ENCODE data around the gene DHRS12.

DHRS12 gene

GRCh38 chr13:51729866-51730553, 74.0 kb downstream of the DHRS12 start:
- Mint-ChIP-seq H3K27me3 (no peaks in the 10 kb centered on the region), H3K9me3 (no peaks in the 10 kb centered on the region), H3K36me3 (ENCODE audit: insufficient read depth) (peaks cover 3% of the 10 kb centered on the region), H3K4me3 (no peak overlapping the region), H3K27ac (ENCODE audit: low read depth) (no peak overlapping the region), H3K4me1 (no peaks in the 10 kb centered on the region)
- DNase-seq (ENCODE audit: low spot score in 2 of 2) (no peak), ATAC-seq (replicated peaks; ENCODE audit: extremely low read depth, poor library complexity, severe bottlenecking) (no peak)

GRCh38 chr13:51728972-51729371, 75.0 kb downstream of the DHRS12 start:
- H3K36me3 Mint-ChIP-seq (ENCODE audit: insufficient read depth) = peaks cover 3% of the 10 kb centered on the region
- H3K4me1 Mint-ChIP-seq = no peaks in the 10 kb centered on the region
- no peak overlapping the region for H3K4me3 Mint-ChIP-seq
- DNase-seq (ENCODE audit: low spot score in 2 of 2) (no peak), ATAC-seq (replicated peaks; ENCODE audit: extremely low read depth, poor library complexity, severe bottlenecking) (no peak)
- H3K27ac Mint-ChIP-seq (ENCODE audit: low read depth) = no peak overlapping the region
- H3K27me3 Mint-ChIP-seq = no peaks in the 10 kb centered on the region
- H3K9me3 Mint-ChIP-seq = no peaks in the 10 kb centered on the region

- Mint-ChIP-seq H3K36me3 (ENCODE audit: insufficient read depth) (peaks cover 3% of the 10 kb centered on the region), H3K27ac (ENCODE audit: low read depth) (no peak overlapping the region), H3K27me3 (no peaks in the 10 kb centered on the region), H3K4me1 (no peaks in the 10 kb centered on the region), H3K9me3 (no peaks in the 10 kb centered on the region), H3K4me3 (no peak overlapping the region)
- DNase-seq (ENCODE audit: low spot score in 2 of 2) (no peak), ATAC-seq (replicated peaks; ENCODE audit: extremely low read depth, poor library complexity, severe bottlenecking) (no peak)
These were observed 75.7 kb downstream of the DHRS12 start for GRCh38 chr13:51728275-51728673.

- Mint-ChIP-seq H3K36me3 (ENCODE audit: insufficient read depth) (peaks cover 3% of the 10 kb centered on the region), H3K4me1 (no peaks in the 10 kb centered on the region), H3K27ac (ENCODE audit: low read depth) (no peak overlapping the region), H3K4me3 (no peak overlapping the region), H3K9me3 (no peaks in the 10 kb centered on the region), H3K27me3 (no peaks in the 10 kb centered on the region)
- DNase-seq (ENCODE audit: low spot score in 2 of 2) = no peak
- no peak for ATAC-seq (replicated peaks; ENCODE audit: extremely low read depth, poor library complexity, severe bottlenecking)
These were observed 76.2 kb downstream of the DHRS12 start for GRCh38 chr13:51727634-51728274.

- Mint-ChIP-seq H3K27ac (ENCODE audit: low read depth) (no peak overlapping the region), H3K36me3 (ENCODE audit: insufficient read depth) (peaks cover 4% of the 10 kb centered on the region), H3K9me3 (no peaks in the 10 kb centered on the region), H3K27me3 (no peaks in the 10 kb centered on the region), H3K4me3 (no peak overlapping the region), H3K4me1 (no peaks in the 10 kb centered on the region)
- DNase-seq (ENCODE audit: low spot score in 2 of 2) (no peak), ATAC-seq (replicated peaks; ENCODE audit: extremely low read depth, poor library complexity, severe bottlenecking) (no peak)
These were observed 77.3 kb downstream of the DHRS12 start for GRCh38 chr13:51726446-51727193.

- ATAC-seq (replicated peaks; ENCODE audit: extremely low read depth, poor library complexity, severe bottlenecking) = no peak
- peaks cover 4% of the 10 kb centered on the region for H3K36me3 Mint-ChIP-seq (ENCODE audit: insufficient read depth)
- H3K27ac Mint-ChIP-seq (ENCODE audit: low read depth) = no peak overlapping the region
- no peak overlapping the region for H3K4me3 Mint-ChIP-seq
- H3K4me1 Mint-ChIP-seq = no peaks in the 10 kb centered on the region
- H3K9me3 Mint-ChIP-seq = no peaks in the 10 kb centered on the region
- H3K27me3 Mint-ChIP-seq = no peaks in the 10 kb centered on the region
- no peak for DNase-seq (ENCODE audit: low spot score in 2 of 2)
These were observed 79.2 kb downstream of the DHRS12 start for GRCh38 chr13:51724721-51725120.

GRCh38 chr13:51723529-51723928, 80.4 kb downstream of the DHRS12 start:
- H3K9me3 Mint-ChIP-seq = no peaks in the 10 kb centered on the region
- no peak overlapping the region for H3K4me3 Mint-ChIP-seq
- peaks cover 4% of the 10 kb centered on the region for H3K36me3 Mint-ChIP-seq (ENCODE audit: insufficient read depth)

GRCh38 chr13:51721496-51721895, 82.5 kb downstream of the DHRS12 start:
- H3K9me3 Mint-ChIP-seq = no peaks in the 10 kb centered on the region
- no peak overlapping the region for H3K27ac Mint-ChIP-seq (ENCODE audit: low read depth)
- DNase-seq (ENCODE audit: low spot score in 2 of 2) (no peak), ATAC-seq (replicated peaks; ENCODE audit: extremely low read depth, poor library complexity, severe bottlenecking) (no peak)
- H3K36me3 Mint-ChIP-seq (ENCODE audit: insufficient read depth) = peaks cover 3% of the 10 kb centered on the region
- H3K27me3 Mint-ChIP-seq = no peaks in the 10 kb centered on the region
- no peaks in the 10 kb centered on the region for H3K4me1 Mint-ChIP-seq
- no peak overlapping the region for H3K4me3 Mint-ChIP-seq

More at GRCh38 chr13:51723529-51723928, 80.4 kb downstream of the DHRS12 start:
- DNase-seq (ENCODE audit: low spot score in 2 of 2) (no peak), ATAC-seq (replicated peaks; ENCODE audit: extremely low read depth, poor library complexity, severe bottlenecking) (no peak)
- no peaks in the 10 kb centered on the region for H3K27me3 Mint-ChIP-seq
- H3K4me1 Mint-ChIP-seq = no peaks in the 10 kb centered on the region
- no peak overlapping the region for H3K27ac Mint-ChIP-seq (ENCODE audit: low read depth)

- DNase-seq (ENCODE audit: low spot score in 2 of 2) (no peak), ATAC-seq (replicated peaks; ENCODE audit: extremely low read depth, poor library complexity, severe bottlenecking) (no peak)
- Mint-ChIP-seq H3K4me1 (no peaks in the 10 kb centered on the region), H3K27me3 (no peaks in the 10 kb centered on the region), H3K27ac (ENCODE audit: low read depth) (no peak overlapping the region), H3K4me3 (no peak overlapping the region), H3K36me3 (ENCODE audit: insufficient read depth) (peaks cover 3% of the 10 kb centered on the region), H3K9me3 (no peaks in the 10 kb centered on the region)
These were observed 84.6 kb downstream of the DHRS12 start for GRCh38 chr13:51719394-51719793.

All from central memory CD8-positive, alpha-beta T cell (primary cell).